ENCODE results near the gene POLD2.
"Not testable (repeated sequence)": the region's sequence is repeated elsewhere in the genome, so short reads cannot be mapped to it uniquely, and the experiment has no call there.

The POLD2 gene

DNA sequence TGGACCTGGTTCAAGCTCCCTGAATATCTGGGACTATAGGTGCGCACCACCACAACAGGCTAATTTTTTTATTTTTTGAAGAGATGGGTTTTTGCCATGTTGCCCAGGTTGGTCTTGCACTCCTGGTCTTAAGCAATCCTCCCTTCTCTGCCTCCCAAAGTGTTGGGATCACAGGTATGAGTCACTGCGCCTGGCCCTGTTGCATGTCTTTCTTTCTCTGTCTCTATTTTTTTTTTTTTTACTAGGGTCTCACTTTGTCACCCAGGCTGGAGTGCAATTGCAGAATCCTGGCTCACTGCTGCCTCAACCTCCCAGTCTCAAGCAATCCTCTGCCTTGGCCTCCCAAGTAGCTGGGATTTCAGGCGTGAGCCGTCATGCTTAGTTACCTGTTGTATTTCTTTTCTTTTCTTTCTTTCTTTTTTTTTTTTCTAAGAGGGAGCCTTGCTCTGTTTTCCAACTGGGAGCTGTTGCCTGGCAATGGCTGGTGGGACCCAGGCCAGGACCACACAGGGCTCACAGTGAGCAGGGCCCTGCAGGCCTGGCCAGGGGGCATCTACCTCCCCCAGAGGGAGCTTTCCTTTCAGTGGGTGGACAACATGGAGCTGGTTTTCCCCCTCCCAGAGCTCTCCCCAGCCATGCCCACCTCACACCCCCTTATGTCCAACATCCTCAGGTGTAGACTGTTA is 11.7 kb upstream of the POLD2 start:
- no peak for DNase-seq

DNA sequence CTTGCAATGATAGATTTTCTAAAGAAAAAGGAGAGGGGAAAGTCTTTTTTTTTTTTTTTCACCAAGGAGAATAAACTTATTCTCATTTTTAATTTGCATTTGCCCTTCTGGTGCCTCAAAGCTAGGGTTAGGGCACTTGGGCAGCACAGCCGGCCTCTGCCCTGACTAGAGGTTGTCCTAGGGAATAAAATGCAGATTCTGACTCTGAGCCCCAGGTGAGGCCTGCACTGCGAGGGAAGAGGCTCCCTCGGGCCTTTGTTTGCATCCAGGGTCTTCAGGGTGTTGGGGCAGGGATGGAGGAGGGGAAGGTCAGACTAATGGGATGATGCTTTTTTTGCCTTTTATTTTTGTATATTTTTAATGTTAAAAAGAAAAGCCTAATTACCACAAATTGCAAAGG is 9.9 kb upstream of the POLD2 start:
- no peak for DNase-seq

- DNase-seq = no peak
Observed at GRCh38 chr7:44132039-44132438, 8.7 kb upstream of the POLD2 start.

- DNase-seq = no peak
Observed at GRCh38 chr7:44131173-44132029, 8.1 kb upstream of the POLD2 start.

DNA sequence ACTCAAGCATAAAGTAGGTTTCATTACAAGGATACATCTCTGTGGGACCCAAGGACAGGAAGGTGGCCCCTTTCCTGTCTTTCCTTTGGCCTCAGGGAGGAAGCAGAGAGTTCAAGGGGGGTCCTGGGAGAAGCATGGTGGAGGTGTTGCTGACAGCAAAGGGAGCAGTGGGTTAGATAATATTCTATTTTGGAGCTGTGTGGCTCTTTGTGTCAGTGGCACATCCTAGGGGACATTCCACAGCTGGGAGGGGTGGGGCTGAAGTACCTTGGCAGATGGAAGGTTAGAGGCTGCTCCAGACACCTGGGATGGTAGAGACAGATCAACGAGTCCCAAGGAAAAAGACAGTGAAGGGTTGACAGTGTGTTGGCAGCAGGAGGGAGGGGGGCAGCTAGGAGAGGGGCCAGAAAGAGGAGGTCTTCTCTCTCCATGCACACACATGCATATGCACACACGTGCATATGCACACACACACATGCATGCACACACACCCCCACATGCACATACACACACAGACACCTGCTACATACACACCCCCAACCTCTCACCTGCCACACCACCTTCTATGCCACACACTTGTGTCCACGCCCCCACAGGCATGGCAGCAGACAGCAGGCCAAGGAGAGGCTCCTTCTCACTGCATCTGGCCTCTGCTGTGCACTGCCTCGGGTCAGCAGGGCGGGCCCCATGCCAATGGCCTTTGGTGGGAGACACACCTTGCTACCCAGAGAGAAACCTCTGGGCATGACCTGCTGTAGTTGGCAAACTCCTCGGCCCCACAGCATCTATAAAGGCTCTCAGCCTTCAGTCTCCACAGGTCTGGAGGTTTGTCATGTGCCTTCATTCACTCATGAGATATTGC is 5.6 kb upstream of the POLD2 start:
- no peak for DNase-seq

- DNase-seq = no peak
Observed at GRCh38 chr7:44127161-44127560, 3.8 kb upstream of the POLD2 start.

DNA sequence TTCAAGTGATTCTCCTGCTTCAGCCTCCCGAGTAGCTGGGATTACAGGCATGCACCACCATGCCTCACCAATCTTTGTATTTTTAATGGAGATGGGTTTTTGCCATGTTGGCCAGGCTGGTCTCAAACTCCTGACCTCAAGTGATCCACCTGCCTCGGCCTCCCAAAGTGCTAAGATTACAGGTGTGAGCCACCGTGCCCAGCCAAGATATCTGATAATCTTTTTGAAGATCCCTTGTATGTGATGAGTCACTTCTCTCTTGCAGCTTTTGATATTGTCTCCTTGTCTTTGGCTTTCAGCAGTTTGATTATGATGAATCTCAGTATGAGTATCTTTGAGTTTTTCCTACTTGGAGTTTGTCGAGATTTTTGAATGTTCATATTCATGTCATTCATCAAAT is 3.2 kb upstream of the POLD2 start:
- not testable (repeated sequence) for DNase-seq

GRCh38 chr7:44124822-44125202 is 1.5 kb upstream of the POLD2 start:
- DNase-seq = no peak

DNA sequence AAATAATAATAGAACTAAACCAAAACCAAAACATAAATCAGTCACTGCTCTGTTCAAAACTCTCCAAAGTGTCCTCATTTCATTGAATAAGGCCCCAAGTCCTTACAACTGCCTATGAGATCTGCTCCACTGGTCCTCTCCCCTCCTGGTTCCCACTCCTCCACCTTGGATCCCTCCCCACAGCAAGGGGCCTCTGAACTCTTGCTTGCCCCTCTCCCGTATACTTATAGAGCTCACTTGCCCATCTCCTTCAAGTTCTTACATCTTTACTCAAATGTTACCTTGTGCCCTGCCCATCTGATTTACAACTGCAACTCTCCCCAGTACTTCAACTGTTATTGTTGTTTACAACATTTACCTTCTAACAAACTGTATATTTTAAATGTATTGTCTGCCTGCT is 819 bp downstream of the POLD2 start:
- DNase-seq = no peak

DNA sequence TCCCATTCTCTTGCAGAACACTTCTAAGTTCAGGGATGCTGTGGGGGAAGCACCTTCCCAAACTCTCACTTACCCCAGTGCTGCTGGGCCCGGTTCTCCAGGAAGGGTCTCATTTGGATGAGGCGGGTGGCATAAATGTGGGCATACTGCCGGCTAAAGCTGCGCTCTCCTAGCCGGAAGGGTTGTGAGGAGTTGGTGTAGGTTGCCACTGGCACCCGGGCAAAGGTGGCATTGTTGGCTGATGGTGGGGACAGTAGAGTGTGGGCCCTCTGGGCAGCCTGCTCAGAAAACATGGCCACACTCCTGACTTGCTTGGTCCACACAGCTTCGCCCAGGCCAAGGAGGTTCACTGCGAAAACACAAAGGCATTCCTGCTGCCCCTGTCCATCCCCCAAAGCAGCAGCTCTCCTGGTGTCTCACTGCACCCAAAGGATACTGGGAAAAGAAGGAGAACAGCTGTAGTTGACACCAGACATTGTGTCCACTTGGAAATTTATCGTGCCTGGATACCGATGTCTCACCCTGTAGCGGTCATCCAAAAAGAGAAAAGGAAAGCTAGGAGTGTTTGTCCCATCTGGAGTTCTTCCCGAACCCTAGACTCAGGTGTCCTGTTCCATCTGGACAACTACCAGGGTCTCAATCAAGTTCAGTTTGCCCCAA is 1.5 kb downstream of the POLD2 start:
- DNase-seq = no peak

- DNase-seq = no peak
Observed at GRCh38 chr7:44120395-44120794, 3.0 kb downstream of the POLD2 start.

- DNase-seq = no peak
Observed at GRCh38 chr7:44119829-44120380, 3.4 kb downstream of the POLD2 start.

- DNase-seq = no peak
Observed at GRCh38 chr7:44117801-44118429, 5.4 kb downstream of the POLD2 start.

DNA sequence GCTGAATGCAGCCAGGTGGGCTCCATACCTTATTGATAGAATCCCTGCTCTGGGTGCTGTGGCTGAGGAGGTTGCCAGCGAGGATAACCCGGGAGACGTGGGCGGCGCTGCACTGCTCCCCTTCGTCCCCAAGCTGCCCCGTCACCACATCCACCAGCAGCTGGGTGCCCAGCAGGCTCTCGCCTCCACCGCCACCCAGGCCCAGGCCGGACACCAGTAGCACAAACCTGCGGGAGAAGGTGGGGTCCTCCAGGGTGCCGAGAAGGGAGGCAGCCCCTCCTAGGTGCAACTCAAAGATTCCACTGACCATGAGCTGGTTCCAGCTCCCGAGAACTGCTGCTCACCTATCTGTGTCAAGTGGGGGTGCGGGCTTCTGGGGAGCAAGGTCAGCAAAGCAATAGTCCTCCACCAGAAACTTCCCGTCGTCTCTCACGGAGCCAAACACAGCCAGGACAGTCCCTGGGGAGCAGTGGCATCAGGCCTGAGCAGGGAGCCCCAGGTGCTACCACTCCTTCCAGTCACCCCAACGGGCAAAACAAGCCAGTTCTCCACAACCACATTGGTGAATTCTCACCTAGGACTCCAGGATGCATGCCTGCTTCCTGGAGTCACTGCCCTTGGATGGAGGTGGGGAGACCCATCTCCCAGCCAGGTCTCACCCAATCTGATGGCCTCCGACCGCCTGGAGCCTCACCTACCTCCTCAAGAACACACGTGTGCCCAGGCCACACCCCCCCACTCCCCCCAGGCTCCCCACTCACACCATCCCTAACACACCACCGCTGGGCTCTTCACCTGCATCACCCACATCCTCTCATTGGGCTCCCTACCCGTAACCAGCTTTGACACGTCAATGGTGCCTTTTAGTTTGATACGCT is 6.3 kb downstream of the POLD2 start:
- no peak for DNase-seq

DNA sequence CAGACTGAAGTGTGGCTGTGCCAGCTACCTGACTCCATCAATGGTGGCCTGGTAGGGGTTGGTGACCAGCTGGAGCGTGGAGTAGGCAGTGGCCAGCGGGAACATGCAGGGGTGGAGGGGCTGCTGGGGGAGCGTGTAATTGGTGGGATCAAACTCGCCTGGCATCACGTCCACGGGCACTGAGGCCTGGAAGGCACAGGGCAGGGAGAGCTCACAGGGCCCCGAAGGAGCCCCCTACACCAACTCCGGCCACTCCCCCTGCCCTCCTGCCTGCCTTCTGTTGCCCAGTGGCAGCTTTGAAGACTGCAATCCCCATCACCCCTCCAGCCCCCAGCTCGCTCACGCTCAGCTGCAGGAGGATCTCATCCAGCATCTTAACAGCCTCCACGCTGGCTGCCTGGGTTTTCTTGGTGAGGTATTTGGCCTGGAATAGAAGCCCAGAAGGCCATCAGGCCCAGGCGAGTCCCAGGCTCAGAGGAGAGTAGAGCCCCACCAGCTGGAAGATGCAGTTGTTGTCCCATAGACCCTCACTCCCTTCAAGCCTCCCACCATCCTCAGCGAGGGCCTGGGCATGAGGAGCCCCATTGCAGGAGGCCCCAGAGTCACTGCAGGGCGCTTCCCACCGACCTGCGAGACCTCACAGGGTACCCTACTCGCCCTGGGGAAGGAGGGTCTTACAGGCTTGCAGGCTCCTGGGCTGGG is 7.1 kb downstream of the POLD2 start:
- no peak for DNase-seq

GRCh38 chr7:44114586-44115310 is 8.6 kb downstream of the POLD2 start:
- DNase-seq = no peak

GRCh38 chr7:44113764-44114354 is 9.5 kb downstream of the POLD2 start:
- no peak for DNase-seq

GRCh38 chr7:44112997-44113763 is 10.2 kb downstream of the POLD2 start:
- no peak for DNase-seq
